IPS-18a (cell line): ENCODE measurements around the gene CREBRF.
"Not testable (repeated sequence)": the region's sequence is repeated elsewhere in the genome, so short reads cannot be mapped to it uniquely, and the experiment has no call there.

Source experiments
- H3K27ac ChIP-seq: one replicate; pipeline ENCODE4 v1.5.1; 2013; ENCODE audit warnings: low read length
- H3K27me3 ChIP-seq: one replicate; pipeline ENCODE4 v1.6.1; 2013; ENCODE audit warnings: mild to moderate bottlenecking, low read length; ENCODE audit not compliant: control insufficient read depth, insufficient read depth
- H3K36me3 ChIP-seq: one replicate; pipeline ENCODE4 v1.6.1; 2013; ENCODE audit warnings: low read depth, low read length; ENCODE audit not compliant: control insufficient read depth
- H3K4me1 ChIP-seq: one replicate; pipeline ENCODE4 v1.6.1; 2013; ENCODE audit warnings: low read depth, low read length; ENCODE audit not compliant: control insufficient read depth
- H3K4me3 ChIP-seq: one replicate; pipeline ENCODE4 v1.5.1; 2013; ENCODE audit warnings: low read length
- H3K9ac ChIP-seq: one replicate; pipeline ENCODE4 v1.6.1; 2013; ENCODE audit warnings: mild to moderate bottlenecking, low read length, moderate library complexity
- H3K9me3 ChIP-seq: one replicate; pipeline ENCODE4 v1.6.1; 2013; ENCODE audit warnings: low read depth, low read length; ENCODE audit not compliant: control insufficient read depth

Gene CREBRF

GRCh38 chr5:173057062-173057924, 1.1 kb downstream of the CREBRF start:
- peak overlapping the region; percentile 69 for H3K27ac ChIP-seq
- H3K27me3 ChIP-seq: peaks cover 4% of the 10 kb centered on the region
- H3K36me3 ChIP-seq: no peaks in the 10 kb centered on the region
- H3K9ac ChIP-seq: peak overlapping the region; percentile 73
- H3K9me3 ChIP-seq: no peaks in the 10 kb centered on the region
- peak overlapping the region; percentile 87 for H3K4me3 ChIP-seq
- H3K4me1 ChIP-seq: peaks cover 6% of the 10 kb centered on the region

DNA sequence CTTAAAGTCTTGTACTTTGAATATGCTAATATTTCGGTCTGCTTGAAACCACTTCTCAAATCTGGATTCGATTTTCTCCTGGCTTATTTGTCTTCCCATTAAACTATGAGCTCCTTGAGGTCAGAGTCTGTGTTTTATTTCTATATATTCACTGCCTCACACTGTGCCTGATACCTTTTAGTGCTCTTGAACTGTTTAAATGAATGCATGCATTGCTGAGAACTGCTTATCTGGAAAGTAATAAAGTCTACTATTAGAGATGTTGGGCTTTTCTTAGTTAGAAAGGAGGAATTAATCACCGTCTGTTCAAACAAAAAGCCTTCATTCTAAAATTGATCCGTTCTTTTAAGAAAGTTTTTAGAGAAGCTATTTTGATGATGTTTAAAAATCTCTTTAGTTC, 6.0 kb downstream of the CREBRF start:
- Histone ChIP-seq H3K4me1 (peaks cover 6% of the 10 kb centered on the region), H3K9ac (no peak overlapping the region), H3K36me3 (no peaks in the 10 kb centered on the region), H3K4me3 (no peak overlapping the region), H3K9me3 (no peaks in the 10 kb centered on the region), H3K27ac (no peak overlapping the region), H3K27me3 (no peaks in the 10 kb centered on the region)

DNA sequence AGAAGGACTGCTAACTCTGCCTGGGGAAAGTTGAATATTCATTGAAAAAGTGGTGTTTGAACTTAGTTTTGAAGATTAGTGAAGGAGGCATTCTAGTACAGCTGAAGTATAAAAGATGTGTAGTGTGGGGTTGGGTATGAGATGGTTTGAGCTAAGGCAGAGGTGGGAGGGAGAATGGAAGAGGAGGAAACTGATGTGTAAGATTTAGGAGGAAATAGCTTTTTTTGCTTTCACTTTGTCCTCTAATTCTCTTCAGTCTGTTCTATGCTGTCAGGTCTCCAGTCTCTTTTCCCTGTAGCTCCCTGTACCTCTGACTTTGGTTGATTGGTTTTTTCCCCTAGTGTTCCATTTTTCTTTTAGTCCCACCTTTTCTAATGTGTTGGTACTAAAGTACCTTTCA, 9.0 kb downstream of the CREBRF start:
- Histone ChIP-seq H3K27ac (no peak overlapping the region), H3K36me3 (no peaks in the 10 kb centered on the region), H3K4me1 (no peaks in the 10 kb centered on the region), H3K9ac (no peak overlapping the region), H3K4me3 (no peak overlapping the region), H3K9me3 (no peaks in the 10 kb centered on the region), H3K27me3 (no peaks in the 10 kb centered on the region)

DNA sequence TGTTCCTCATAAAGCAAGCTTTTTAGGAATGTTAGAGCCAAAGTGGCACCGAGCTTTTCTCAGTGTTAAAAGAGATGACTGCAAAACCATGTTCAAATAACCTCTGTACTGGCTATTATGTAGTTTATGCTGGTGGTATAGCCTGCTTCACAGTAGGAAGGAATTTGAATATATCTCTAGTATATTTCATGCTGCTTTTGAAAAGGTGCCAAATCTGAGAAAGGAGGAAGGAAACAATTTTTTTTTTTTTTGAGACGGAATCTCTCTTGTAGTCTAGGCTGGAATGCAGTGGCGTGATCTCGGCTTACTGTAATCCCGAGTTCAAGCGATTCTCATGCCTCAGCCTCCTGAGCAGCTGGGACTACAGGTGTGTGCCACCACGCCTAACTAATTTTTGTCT, 13.5 kb downstream of the CREBRF start:
- H3K4me3 ChIP-seq: no peak overlapping the region
- no peaks in the 10 kb centered on the region for H3K4me1 ChIP-seq
- H3K27ac ChIP-seq: no peak overlapping the region
- H3K9me3 ChIP-seq: no peaks in the 10 kb centered on the region
- H3K9ac ChIP-seq: no peak overlapping the region
- H3K36me3 ChIP-seq: no peaks in the 10 kb centered on the region
- no peaks in the 10 kb centered on the region for H3K27me3 ChIP-seq

- no peaks in the 10 kb centered on the region for H3K4me1 ChIP-seq
- no peak overlapping the region for H3K9ac ChIP-seq
- H3K36me3 ChIP-seq: no peaks in the 10 kb centered on the region
- H3K4me3 ChIP-seq: no peak overlapping the region
- H3K27ac ChIP-seq: no peak overlapping the region
- H3K27me3 ChIP-seq: no peaks in the 10 kb centered on the region
- H3K9me3 ChIP-seq: no peaks in the 10 kb centered on the region
Observed at GRCh38 chr5:173075137-173075843, 19.1 kb downstream of the CREBRF start.

DNA sequence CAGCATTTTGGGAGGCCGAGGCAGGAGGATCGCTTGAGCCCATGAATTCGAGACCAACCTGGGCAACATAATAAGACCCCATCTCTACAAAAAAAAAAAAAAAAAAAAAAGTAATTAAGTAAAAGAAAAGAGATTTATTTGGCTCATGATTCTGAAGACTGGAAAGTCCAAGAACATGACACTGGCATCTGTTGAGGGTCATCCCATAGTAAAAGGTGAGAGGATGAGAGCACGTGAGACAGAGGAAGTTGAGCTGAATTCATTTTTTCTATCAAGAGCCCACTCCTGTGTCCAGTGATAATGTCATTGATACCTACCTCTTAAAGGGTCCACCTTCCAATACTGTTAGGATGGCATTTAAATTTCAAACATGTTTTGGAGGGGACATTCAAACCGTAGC, 19.8 kb downstream of the CREBRF start:
- H3K27me3 ChIP-seq: no peaks in the 10 kb centered on the region
- H3K27ac ChIP-seq: no peak overlapping the region
- H3K36me3 ChIP-seq: no peaks in the 10 kb centered on the region
- H3K9ac ChIP-seq: no peak overlapping the region
- no peaks in the 10 kb centered on the region for H3K9me3 ChIP-seq
- no peak overlapping the region for H3K4me3 ChIP-seq
- H3K4me1 ChIP-seq: no peaks in the 10 kb centered on the region

- not testable (repeated sequence) for H3K9me3 ChIP-seq, H3K36me3 ChIP-seq, H3K9ac ChIP-seq, H3K27ac ChIP-seq, H3K4me1 ChIP-seq, H3K27me3 ChIP-seq, H3K4me3 ChIP-seq
Observed at GRCh38 chr5:173076471-173076870, 20.3 kb downstream of the CREBRF start.

GRCh38 chr5:173078878-173079277, 22.7 kb downstream of the CREBRF start:
- Histone ChIP-seq H3K4me1 (no peaks in the 10 kb centered on the region), H3K9ac (no peak overlapping the region), H3K27me3 (no peaks in the 10 kb centered on the region), H3K4me3 (no peak overlapping the region), H3K9me3 (no peaks in the 10 kb centered on the region), H3K27ac (no peak overlapping the region), H3K36me3 (no peaks in the 10 kb centered on the region)

GRCh38 chr5:173089581-173089980, 33.4 kb downstream of the CREBRF start:
- Histone ChIP-seq H3K36me3 (no peaks in the 10 kb centered on the region), H3K4me3 (no peak overlapping the region), H3K9me3 (no peaks in the 10 kb centered on the region), H3K9ac (no peak overlapping the region), H3K4me1 (no peaks in the 10 kb centered on the region), H3K27ac (no peak overlapping the region), H3K27me3 (no peaks in the 10 kb centered on the region)

DNA sequence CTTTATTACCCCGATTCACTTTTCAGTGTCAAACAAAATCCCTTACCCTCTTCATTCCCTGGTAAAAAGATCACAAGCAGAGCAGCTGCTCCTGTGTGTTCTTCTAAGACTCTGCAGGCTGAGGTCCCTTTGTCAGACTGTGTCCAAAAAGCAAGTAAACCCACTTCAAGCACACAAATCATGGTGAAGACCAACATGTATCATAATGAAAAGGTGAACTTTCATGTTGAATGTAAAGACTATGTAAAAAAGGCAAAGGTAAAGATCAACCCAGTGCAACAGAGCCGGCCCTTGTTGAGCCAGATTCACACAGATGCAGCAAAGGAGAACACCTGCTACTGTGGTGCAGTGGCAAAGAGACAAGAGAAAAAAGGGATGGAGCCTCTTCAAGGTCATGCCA, 34.5 kb downstream of the CREBRF start:
- no peaks in the 10 kb centered on the region for H3K9me3 ChIP-seq
- no peaks in the 10 kb centered on the region for H3K4me1 ChIP-seq
- H3K36me3 ChIP-seq: no peaks in the 10 kb centered on the region
- H3K9ac ChIP-seq: no peak overlapping the region
- H3K27me3 ChIP-seq: no peaks in the 10 kb centered on the region
- H3K27ac ChIP-seq: no peak overlapping the region
- no peak overlapping the region for H3K4me3 ChIP-seq

DNA sequence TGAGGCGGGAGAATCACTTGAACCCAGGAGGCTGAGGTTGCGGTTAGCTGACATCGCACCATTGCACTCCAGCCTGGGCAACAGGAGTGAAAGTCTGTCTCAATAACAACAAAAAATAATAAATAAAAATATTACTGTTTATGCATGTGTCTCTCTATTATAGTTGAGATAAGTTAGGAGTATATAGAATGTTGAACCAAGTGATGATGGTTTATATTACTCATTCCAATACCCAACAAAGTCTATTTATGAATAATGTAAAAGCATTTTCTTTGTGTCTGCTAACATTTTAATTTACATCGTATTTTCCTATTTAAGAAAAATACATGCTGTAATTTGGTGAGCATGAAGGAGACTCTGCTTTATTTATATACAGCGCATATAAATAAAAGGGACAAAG, 35.8 kb downstream of the CREBRF start:
- H3K9me3 ChIP-seq: no peaks in the 10 kb centered on the region
- no peaks in the 10 kb centered on the region for H3K4me1 ChIP-seq
- no peak overlapping the region for H3K4me3 ChIP-seq
- H3K9ac ChIP-seq: no peak overlapping the region
- H3K27me3 ChIP-seq: no peaks in the 10 kb centered on the region
- no peak overlapping the region for H3K27ac ChIP-seq
- no peaks in the 10 kb centered on the region for H3K36me3 ChIP-seq

- H3K27me3 ChIP-seq: no peaks in the 10 kb centered on the region
- H3K36me3 ChIP-seq: no peaks in the 10 kb centered on the region
- H3K4me3 ChIP-seq: no peak overlapping the region
- no peak overlapping the region for H3K27ac ChIP-seq
- H3K4me1 ChIP-seq: no peaks in the 10 kb centered on the region
- H3K9ac ChIP-seq: no peak overlapping the region
- H3K9me3 ChIP-seq: no peaks in the 10 kb centered on the region
Observed at GRCh38 chr5:173093606-173094005, 37.5 kb downstream of the CREBRF start.
